HepG2 (cell line): Measurements from ENCODE around the gene KDM3B. TPM values are rescaled to one million over a fixed set of nuclear protein-coding genes. Genes with fewer than 3 reads are reported as not detected.

ENCODE experiments used
- ATAD3A ChIP-seq: sonication (generic); formaldehyde crosslinking; IDR thresholded peaks from 2 replicates; pipeline ENCODE4 v1.4.0; 2020; ENCODE audit warnings: missing genetic modification reagents
- ATF7 ChIP-seq, 2 experiments: fragments of 450-650 bp in 1 of 2; sonication (generic) in 1 of 2; formaldehyde crosslinking in 1 of 2; IDR thresholded peaks; 2 replicates each; pipeline versions ENCODE4 v1.4.0 to v1.6.1; 2016 to 2020; ENCODE audit warnings: antibody characterized with exemption in 1 of 2, mild to moderate bottlenecking in 1 of 2, missing genetic modification reagents in 1 of 2
- BRCA1 ChIP-seq: sonication (generic); formaldehyde crosslinking; IDR thresholded peaks from 2 replicates; pipeline ENCODE4 v1.4.0; 2020; ENCODE audit warnings: missing genetic modification reagents
- BRD4 ChIP-seq: sonication (generic); formaldehyde crosslinking; IDR thresholded peaks from 2 replicates; pipeline ENCODE4 v1.4.0; 2020; ENCODE audit warnings: missing genetic modification reagents
- CERS6 ChIP-seq: sonication (generic); formaldehyde crosslinking; IDR thresholded peaks from 2 replicates; pipeline ENCODE4 v1.5.0; 2020; ENCODE audit warnings: missing genetic modification reagents
- CREM ChIP-seq, 2 experiments: sonication (generic) in 1 of 2; formaldehyde crosslinking in 1 of 2; IDR thresholded peaks; 2 replicates each; pipeline versions ENCODE4 v1.4.0 to v1.6.1; 2016 to 2020; ENCODE audit warnings: antibody characterized with exemption in 1 of 2, mild to moderate bottlenecking in 1 of 2, missing genetic modification reagents in 1 of 2
- KDM5B ChIP-seq: sonication (generic); formaldehyde crosslinking; IDR thresholded peaks from 2 replicates; pipeline ENCODE4 v1.4.0; 2020; ENCODE audit warnings: missing genetic modification reagents, mild to moderate bottlenecking, borderline replicate concordance
- KLF9 ChIP-seq: IDR thresholded peaks from 2 replicates; pipeline ENCODE4 v1.6.1; 2016; ENCODE audit warnings: low read depth
- KMT2B ChIP-seq: IDR thresholded peaks from 2 replicates; pipeline ENCODE4 v1.6.1; 2016; ENCODE audit warnings: missing genetic modification reagents, missing compliant biosample characterization
- MAX ChIP-seq: IDR thresholded peaks from 2 replicates; pipeline ENCODE4 v1.6.1; 2012; ENCODE audit warnings: inconsistent platforms
- MIER2 ChIP-seq: IDR thresholded peaks from 2 replicates; pipeline ENCODE4 v1.6.1; 2016; ENCODE audit warnings: missing biosample characterization, missing genetic modification reagents
- PCBP2 ChIP-seq: fragments of 200-400 bp; formaldehyde crosslinking; optimal IDR thresholded peaks from 2 replicates; pipeline ENCODE3; 2018; ENCODE audit warnings: low read length, low read depth; ENCODE audit not compliant: poor library complexity, severe bottlenecking
- RAD21 ChIP-seq: fragments of 450-650 bp; formaldehyde crosslinking; IDR thresholded peaks from 2 replicates; pipeline ENCODE4 v1.5.0; 2020; ENCODE audit warnings: mild to moderate bottlenecking
- RBAK ChIP-seq: sonication (generic); formaldehyde crosslinking; IDR thresholded peaks from 2 replicates; pipeline ENCODE4 v1.5.1; 2020; ENCODE audit warnings: mild to moderate bottlenecking, missing genetic modification reagents
- SIX1 ChIP-seq: sonication (generic); formaldehyde crosslinking; IDR thresholded peaks from 2 replicates; pipeline ENCODE4 v1.4.0; 2020; ENCODE audit warnings: missing genetic modification reagents, borderline replicate concordance
- SMYD3 ChIP-seq: sonication (generic); formaldehyde crosslinking; IDR thresholded peaks from 2 replicates; pipeline ENCODE4 v1.8.1; 2023; ENCODE audit warnings: mild to moderate bottlenecking, missing genetic modification reagents
- SP2 ChIP-seq: sonication (generic); formaldehyde crosslinking; IDR thresholded peaks from 2 replicates; pipeline ENCODE4 v1.5.1; 2020; ENCODE audit warnings: mild to moderate bottlenecking, missing genetic modification reagents
- TOPORS ChIP-seq: sonication (generic); formaldehyde crosslinking; IDR thresholded peaks from 2 replicates; pipeline ENCODE4 v1.8.0; 2023; ENCODE audit warnings: mild to moderate bottlenecking, missing genetic modification reagents
- ZFP90 ChIP-seq: sonication (generic); formaldehyde crosslinking; IDR thresholded peaks from 2 replicates; pipeline ENCODE4 v1.8.0; 2022; ENCODE audit warnings: missing genetic modification reagents, mild to moderate bottlenecking, inconsistent platforms, borderline replicate concordance
- ZMYM2 ChIP-seq: sonication (generic); formaldehyde crosslinking; IDR thresholded peaks from 2 replicates; pipeline ENCODE4 v1.8.0; 2022; ENCODE audit warnings: mild to moderate bottlenecking, missing genetic modification reagents
- ZNF564 ChIP-seq: sonication (generic); formaldehyde crosslinking; IDR thresholded peaks from 2 replicates; pipeline ENCODE4 v1.8.1; 2023; ENCODE audit warnings: mild to moderate bottlenecking, missing genetic modification reagents
- ZNF619 ChIP-seq: sonication (generic); formaldehyde crosslinking; IDR thresholded peaks from 2 replicates; pipeline ENCODE4 v1.4.0; 2020; ENCODE audit warnings: mild to moderate bottlenecking, missing genetic modification reagents
- ZNF646 ChIP-seq: sonication (generic); formaldehyde crosslinking; IDR thresholded peaks from 2 replicates; pipeline ENCODE4 v1.9.0; 2021; ENCODE audit warnings: mild to moderate bottlenecking, missing genetic modification reagents
- ZNF766 ChIP-seq: sonication (generic); formaldehyde crosslinking; IDR thresholded peaks from 2 replicates; pipeline ENCODE4 v1.5.0; 2020; ENCODE audit warnings: missing genetic modification reagents, borderline replicate concordance
- polyA plus RNA-seq, 8 experiments: library from polyadenylated mRNA; depleted of rRNA in 3 of 8; stranded (reverse) in 7 of 8; unstranded in 1 of 8; fragments of >200 nt; fragmentation: Illumina TruSeq in 4 of 8; extraction: Trizol in 4 of 8; gene quantifications; 2 replicates each; pipeline versions ENCODE4 v1.2.1 to v1.2.3, GENCODE V29; 2011 to 2016; ENCODE audit warnings: low read depth in 4 of 8, missing spikeins in 1 of 8, mixed read lengths in 1 of 8; ENCODE audit not compliant: insufficient read depth in 1 of 8
- total RNA-seq, 5 experiments: library from RNA; depleted of rRNA; stranded (reverse); fragments of >200 nt; fragmentation: Illumina TruSeq; extraction: Trizol; gene quantifications; 2 replicates each; pipeline ENCODE4 v1.2.3, GENCODE V29; 2016; ENCODE audit warnings: low read depth in 1 of 5

KDM3B gene
- total and polyA plus RNA-seq, 2 of the 13 experiments (the other 11 are each of a cell fraction or from before 2014, with no cell fraction given): 19.7 to 34.3 TPM

- no peak for TF ChIP-seq ZNF646 (CRISPR knock-in tag)
- no peak for TF ChIP-seq CERS6 (CRISPR knock-in tag)
- no peak for TF ChIP-seq ZNF564
- 0 out of 2 replicates have a peak, but pooled peaks have one; percentile 38 for TF ChIP-seq ZNF619
- TF ChIP-seq KLF9 (CRISPR knock-in tag): no peak
- TF ChIP-seq SMYD3 (CRISPR knock-in tag): no peak
- no peak for TF ChIP-seq SIX1
- no peak for TF ChIP-seq SP2
- peak; percentile 68; the same call in 1 of the 2 replicates for TF ChIP-seq ZMYM2 (CRISPR knock-in tag)
- no peak for TF ChIP-seq MIER2 (CRISPR knock-in tag)
- peak; percentile 96 for TF ChIP-seq CREM (IDR thresholded peaks at IDR 0.05)
- TF ChIP-seq CREM (CRISPR knock-in tag; IDR thresholded peaks at IDR 0.05): 0 out of 2 replicates have a peak, but pooled peaks have one; percentile 42
- no peak for TF ChIP-seq PCBP2
- TF ChIP-seq RBAK (CRISPR knock-in tag): no peak
- TF ChIP-seq KMT2B (CRISPR knock-in tag): no peak
- TF ChIP-seq KDM5B (CRISPR knock-in tag): no peak
- no peak for TF ChIP-seq TOPORS (CRISPR knock-in tag)
- peak; percentile 97 for TF ChIP-seq ATF7 (IDR thresholded peaks at IDR 0.05)
- TF ChIP-seq ATF7 (CRISPR knock-in tag; IDR thresholded peaks at IDR 0.05): peak; percentile 99
- no peak for TF ChIP-seq MAX
- TF ChIP-seq RAD21 (CRISPR knock-in tag): no peak
- TF ChIP-seq BRCA1 (CRISPR knock-in tag): no peak
- no peak for TF ChIP-seq BRD4 (CRISPR knock-in tag)
- TF ChIP-seq ATAD3A (CRISPR knock-in tag): no peak
- no peak for TF ChIP-seq ZFP90 (CRISPR knock-in tag)
- 0 out of 2 replicates have a peak, but pooled peaks have one; percentile 1 for TF ChIP-seq ZNF766
These were observed 15.4 kb upstream of the KDM3B start (continued) for GRCh38 chr5:138336952-138337684.
